ENCODE data around the gene TOPBP1. TPM values are rescaled to one million over a fixed set of nuclear protein-coding genes. Genes with fewer than 3 reads are reported as not detected.
A peak's percentile ranks its signal among the peaks of the same experiment; 100 is the strongest.

Gene TOPBP1
- 33.9 and 37.3 TPM in 2 replicates for total RNA-seq

- no peak for TF ChIP-seq CTCF (conservative IDR thresholded peaks at IDR 0.05; ENCODE audit: low read depth, low read length)
- H3K4me3 ChIP-seq (ENCODE audit: low read depth, low read length) = peak within 1 kb of the TSS; percentile 97
- no peak for DNase-seq (ENCODE audit: low read depth)
Observed at GRCh38 chr3:133661454-133662277, at the start of gene TOPBP1. TSS of gene TOPBP1 (minus strand) at chr3:133661941. CDS start at chr3:133661127, 814 bp downstream.

- no peak for DNase-seq (ENCODE audit: low read depth)
- no peak overlapping the region for H3K4me3 ChIP-seq (ENCODE audit: low read depth, low read length)
- TF ChIP-seq CTCF (conservative IDR thresholded peaks at IDR 0.05; ENCODE audit: low read depth, low read length) = no peak
Observed at GRCh38 chr3:133711013-133711412, 49.3 kb upstream of the TOPBP1 start.

- no peak for TF ChIP-seq CTCF (conservative IDR thresholded peaks at IDR 0.05; ENCODE audit: low read depth, low read length)
- no peak for DNase-seq (ENCODE audit: low read depth)
Observed at GRCh38 chr3:133709139-133709750, 47.5 kb upstream of the TOPBP1 start.

GRCh38 chr3:133706033-133706432, 44.3 kb upstream of the TOPBP1 start:
- DNase-seq (ENCODE audit: low read depth) = no peak
- TF ChIP-seq CTCF (conservative IDR thresholded peaks at IDR 0.05; ENCODE audit: low read depth, low read length) = no peak
- H3K4me3 ChIP-seq (ENCODE audit: low read depth, low read length) = no peak overlapping the region

More at GRCh38 chr3:133709139-133709750, 47.5 kb upstream of the TOPBP1 start:
- H3K4me3 ChIP-seq (ENCODE audit: low read depth, low read length) = no peak overlapping the region

GRCh38 chr3:133703915-133704314, 42.2 kb upstream of the TOPBP1 start:
- DNase-seq (ENCODE audit: low read depth) = no peak
- no peak for TF ChIP-seq CTCF (conservative IDR thresholded peaks at IDR 0.05; ENCODE audit: low read depth, low read length)
- no peak overlapping the region for H3K4me3 ChIP-seq (ENCODE audit: low read depth, low read length)

- H3K4me3 ChIP-seq (ENCODE audit: low read depth, low read length) = no peak overlapping the region
- no peak for DNase-seq (ENCODE audit: low read depth)
- no peak for TF ChIP-seq CTCF (conservative IDR thresholded peaks at IDR 0.05; ENCODE audit: low read depth, low read length)
Observed at GRCh38 chr3:133701435-133702358, 40.0 kb upstream of the TOPBP1 start.
